Measurements from ENCODE around the gene C4orf50. TPM values are rescaled to one million over a fixed set of nuclear protein-coding genes. Genes with fewer than 3 reads are reported as not detected.

Gene C4orf50
- total RNA-seq, 1 experiment from 2014 or later: 0.12 TPM

DNA sequence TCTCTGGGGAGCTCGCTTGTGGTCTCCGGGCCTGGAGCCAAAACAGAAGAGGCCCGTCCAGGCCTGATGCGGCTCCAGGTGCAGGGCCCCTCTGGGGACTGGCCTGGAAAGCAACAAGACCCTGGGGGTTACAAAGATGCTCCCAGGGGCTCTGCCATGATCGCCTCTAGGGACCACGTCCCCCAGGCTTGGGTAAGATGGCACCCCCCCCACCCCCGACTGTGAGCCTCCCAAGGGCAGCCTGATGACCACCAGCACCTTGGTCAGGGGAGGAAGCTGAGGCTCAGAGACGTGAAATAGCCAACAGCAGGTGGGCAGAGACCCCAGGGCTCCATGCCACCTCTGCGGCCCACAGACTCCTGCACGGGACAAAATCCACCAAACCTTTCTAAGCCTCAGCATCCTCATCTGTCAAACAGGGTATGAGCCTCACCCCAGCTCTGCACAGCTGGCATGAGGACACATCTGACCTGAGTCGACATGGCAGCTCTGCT lies 25.4 kb downstream of the C4orf50 start:
- no peak for DNase-seq (ENCODE audit: low spot score)

DNA sequence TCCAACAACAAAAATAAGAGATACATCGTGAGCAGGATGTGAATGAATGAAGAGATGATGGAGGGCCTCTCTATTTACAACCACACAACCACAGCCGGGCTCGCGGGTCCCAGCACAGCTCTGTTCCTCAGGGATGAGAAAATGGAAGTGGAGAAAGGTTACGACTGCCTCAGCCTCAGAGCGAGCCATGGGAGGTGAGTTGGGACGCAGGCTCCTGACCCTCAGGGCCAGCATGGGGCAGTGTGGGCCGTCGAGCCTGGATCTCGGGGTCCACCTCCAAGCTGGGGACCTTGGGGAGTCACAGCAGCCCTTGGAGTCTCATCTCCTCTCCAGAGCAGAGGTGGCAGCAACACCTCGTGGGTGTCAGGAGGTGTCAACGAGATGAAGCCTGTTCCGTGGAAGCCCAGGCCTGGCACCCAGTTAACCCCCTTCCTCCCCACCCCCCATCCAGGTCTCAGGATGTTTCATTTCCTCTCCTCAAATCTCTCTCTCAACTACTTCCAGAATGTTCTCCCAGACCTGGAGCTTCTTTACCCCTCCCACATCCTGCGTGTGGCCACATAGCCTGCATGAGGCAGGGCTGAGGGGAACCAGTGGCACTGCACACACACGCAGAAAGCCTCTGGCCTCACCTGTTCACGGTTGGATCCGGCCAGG lies 25.9 kb downstream of the C4orf50 start:
- no peak for DNase-seq (ENCODE audit: low spot score)

DNA sequence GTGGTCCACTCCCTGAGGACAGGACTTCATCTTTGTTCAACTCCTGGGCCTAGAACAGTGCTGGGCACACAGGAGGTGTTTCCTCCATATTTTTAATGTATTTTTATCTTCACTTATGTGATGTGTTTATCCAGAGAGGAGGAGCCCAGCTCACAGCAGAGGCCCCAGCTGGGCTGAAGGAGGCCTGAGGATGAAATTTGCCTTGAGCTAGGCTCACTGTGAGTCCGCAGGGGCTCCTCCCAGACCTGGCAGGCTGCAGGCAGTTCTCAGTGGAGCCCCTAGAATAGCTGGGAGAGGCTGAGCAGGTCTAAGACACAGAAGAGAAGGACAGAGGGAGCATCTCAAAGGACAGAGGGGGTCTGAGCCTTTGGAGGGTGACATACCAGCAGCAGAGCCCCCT lies 26.8 kb downstream of the C4orf50 start:
- no peak for DNase-seq (ENCODE audit: low spot score)

DNA sequence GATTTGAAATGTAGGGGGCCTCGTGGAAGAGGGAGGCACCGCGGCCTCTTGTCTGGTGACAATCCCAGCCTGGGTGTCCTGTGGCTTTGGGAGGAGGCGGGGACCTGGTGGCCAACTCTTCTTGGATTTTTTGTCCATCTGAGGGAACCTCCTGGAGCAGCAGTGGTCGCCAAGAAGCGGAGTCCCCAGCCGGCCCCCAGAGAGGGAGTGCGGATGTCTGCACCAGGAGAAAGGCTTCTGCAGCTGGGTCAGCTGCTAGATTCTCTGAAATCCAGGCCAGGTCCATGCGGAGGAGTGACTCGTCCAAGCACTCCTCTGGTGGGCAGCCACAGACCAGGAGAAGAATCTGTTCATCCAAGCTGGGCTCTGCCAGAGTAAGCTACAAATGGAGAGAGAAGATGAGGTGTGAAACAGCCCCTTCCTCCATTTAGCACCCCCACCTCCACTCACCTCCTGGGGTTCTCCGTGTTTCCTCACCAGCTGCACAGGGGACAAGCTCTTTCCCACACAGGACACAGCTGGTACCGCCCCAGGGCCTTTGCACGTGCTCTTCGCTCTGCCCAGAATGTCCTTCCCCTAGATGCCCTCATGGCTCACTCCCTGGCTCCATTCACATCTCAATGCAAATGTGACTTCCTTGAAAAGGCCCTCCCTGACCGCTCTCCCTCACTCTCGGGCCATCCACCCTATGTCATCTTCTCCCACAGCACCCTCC lies 27.6 kb downstream of the C4orf50 start:
- no peak for DNase-seq (ENCODE audit: low spot score)

DNA sequence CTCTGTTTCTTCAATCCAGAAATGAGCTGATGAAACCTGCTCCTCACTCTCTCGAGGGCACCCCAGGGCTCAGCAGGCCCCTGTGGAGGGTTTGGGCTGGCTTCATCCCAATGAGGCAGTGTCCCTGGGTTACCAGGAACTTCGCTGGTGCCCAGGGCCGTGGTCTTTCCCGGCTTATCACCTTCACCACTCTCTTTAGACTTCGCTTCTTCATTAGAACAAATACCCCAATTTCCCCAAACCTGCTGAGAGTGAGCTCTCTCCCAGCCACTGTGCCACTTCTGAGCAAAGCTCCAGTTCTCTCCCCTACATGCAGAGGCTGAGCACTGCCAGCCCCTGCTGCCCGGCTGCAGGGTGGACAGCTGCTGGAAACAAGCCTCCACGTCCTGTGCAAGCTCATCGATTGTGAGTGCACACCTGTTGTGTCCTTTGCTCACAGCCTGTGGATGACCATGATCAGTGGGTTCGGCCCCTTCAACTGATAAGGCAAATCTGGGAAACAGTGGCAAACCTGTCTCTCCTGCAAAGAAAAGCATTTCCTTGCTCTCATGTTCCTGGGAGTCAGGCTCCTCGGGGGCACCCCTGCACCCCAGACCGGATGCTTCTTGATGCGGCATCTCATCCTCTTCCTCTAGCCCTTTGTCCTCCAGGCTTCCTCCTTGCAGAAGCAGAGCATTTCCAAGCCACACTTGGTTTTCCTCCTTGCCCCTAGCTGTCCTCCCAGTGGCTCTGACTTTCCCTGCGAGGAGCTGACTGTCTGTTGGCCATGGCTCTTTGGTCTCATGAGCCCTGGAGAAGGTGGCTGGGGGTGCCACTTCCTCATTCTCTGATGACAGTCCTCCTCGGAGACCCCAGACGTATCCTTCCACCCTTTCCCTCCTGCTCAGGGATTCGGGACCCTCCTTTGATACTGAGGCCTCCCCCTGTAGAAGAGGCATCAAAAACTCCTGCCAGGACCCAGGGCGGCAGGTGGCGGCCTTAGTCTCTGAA lies 28.7 kb downstream of the C4orf50 start:
- no peak for DNase-seq (ENCODE audit: low spot score)

GRCh38 chr4:5988086-5988845 lies 30.0 kb downstream of the C4orf50 start:
- peak; percentile 61 for DNase-seq (ENCODE audit: low spot score)

DNA sequence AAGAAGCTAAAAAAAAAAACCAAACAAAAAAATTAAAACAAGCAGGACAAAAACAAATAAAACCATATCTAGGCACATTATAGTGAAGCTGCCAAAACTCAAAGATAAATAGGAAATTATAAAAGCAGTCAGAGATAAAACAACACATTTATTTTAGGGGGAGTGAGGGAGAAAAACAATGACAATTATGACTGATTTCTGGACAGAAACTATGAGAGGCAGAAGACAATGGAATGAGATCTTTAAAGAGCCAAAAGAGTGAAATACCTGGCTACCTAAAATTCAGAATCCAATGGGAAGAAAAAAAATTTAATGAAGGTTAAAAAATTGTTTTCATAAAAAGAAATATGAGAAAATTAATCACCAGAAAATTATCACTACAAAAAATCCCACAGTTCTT lies 33.4 kb downstream of the C4orf50 start:
- no peak for DNase-seq (ENCODE audit: low spot score)

DNA sequence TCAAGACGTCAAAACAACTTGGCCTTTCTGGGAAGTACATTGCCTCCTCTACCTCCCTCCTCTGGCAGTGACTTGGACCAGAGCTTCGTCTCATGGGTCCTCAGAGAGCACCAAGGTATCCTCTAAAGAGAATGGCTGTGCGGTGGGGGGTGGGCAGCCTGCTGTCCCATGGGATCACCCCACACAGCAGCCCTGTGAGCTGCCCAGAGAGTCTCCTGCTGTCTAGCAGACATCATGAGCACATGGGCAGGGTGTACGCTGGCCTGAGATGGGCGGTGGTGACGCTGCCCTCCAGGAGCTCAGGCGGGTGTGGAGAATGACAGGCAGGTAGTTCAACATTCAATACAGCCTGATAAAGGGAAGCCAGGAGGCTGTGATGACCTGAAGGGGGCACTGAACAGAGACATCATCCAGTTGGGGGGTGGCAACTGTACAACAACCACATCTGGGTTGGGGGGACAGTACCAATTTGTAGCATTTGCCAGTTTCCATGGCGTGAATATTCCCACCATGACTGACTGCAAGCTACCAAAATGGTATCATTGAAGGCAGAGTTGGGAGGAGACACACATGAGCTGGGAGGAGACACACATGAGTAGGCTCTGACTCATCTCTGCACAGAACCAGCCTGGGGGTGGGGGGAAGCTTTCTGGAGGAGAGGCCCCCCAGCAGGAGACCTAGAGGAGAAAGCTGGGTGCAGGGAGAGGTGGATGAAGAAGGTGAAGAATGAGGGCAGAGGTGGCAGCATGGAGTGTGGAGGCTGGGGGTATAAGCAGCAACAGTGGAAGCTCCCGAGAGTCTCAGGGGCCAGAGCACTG lies 35.9 kb downstream of the C4orf50 start:
- DNase-seq (ENCODE audit: low spot score): peak; percentile 28

- no peak for DNase-seq (ENCODE audit: low spot score)
Observed at GRCh38 chr4:5980436-5981155, 37.6 kb downstream of the C4orf50 start.

DNA sequence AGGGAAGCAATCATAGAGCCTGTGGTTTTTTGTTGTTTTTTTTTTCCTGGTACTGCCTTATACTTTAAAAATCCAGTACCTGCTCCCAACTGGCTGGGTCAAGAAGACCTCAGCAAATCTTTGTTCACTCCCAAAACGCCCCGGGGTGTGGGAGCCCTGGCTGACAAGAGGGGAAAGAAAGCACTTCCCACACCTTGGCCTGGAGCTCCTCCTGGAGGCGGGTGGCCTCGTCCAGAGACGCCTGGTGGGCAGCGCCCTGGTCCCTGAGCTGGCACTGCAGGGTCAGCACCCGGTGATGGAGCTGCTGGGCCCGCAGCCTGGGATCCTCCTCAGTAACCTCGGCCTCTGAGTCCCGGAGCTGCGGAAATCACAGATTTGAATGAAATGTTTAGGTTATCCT lies 38.2 kb downstream of the C4orf50 start:
- peak; percentile 55 for DNase-seq (ENCODE audit: low spot score)

DNA sequence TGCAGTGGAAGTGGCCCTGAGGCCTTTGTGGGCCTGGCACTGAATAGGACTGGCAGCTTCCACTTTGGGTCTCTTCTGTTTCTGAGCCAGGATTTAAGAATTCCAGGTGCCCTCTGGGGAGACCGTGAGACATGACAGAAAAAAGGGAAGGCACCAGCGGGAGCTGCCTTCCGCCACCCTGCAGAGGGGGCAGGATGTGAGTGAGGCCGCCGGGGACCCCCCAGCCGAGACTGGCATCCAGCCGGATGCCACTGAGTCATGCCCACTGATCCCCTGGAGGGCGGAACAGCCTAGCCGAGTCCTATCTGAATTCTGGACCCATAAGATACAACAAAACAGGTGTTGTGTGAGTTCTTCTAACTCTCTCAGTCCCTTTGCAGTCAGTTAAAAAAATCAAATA lies 41.3 kb downstream of the C4orf50 start:
- no peak for DNase-seq (ENCODE audit: low spot score)

DNA sequence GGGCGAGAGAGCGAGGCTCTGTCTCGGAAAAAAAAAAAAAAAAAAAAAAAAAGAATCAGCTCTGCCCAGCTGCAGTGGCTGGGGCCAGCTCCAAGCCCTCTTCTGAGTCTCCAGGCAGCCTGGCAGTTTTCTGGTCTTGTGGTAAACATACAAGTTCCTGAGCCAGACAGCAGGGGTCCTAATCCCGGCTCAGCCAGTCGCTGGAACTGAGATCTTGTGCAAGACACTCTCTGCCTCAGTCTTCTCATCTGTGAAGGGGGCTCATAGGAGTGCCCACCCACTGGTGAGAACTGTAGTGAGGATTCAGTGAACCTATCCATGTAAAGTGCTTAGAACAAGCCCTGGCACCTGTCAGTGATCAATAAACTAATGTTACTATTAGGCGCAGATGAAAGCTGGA lies 41.8 kb downstream of the C4orf50 start:
- DNase-seq (ENCODE audit: low spot score): no peak

- no peak for DNase-seq (ENCODE audit: low spot score)
Observed at GRCh38 chr4:5974321-5974720, 43.9 kb downstream of the C4orf50 start.

- no peak for DNase-seq (ENCODE audit: low spot score)
Observed at GRCh38 chr4:5973486-5974220, 44.6 kb downstream of the C4orf50 start.

DNA sequence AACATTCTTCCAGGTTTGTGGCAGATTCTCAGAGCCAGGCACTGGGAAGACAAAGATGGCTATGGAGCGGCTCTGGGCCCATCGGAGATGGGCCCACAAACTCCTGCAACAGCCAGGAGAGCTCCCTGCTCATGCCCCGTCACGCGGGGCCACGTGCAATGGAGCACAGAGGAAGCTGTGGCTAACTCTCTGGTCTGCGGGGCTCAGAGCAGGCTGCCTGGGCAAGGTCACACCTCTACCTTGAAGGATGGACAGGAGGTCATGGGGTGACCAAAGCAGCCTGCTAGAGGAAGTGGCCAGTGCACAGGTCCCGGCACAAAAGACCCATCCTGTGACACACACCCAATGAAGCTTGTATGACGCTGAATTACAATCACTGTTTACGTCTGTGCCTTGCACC lies 45.2 kb downstream of the C4orf50 start:
- no peak for DNase-seq (ENCODE audit: low spot score)

GRCh38 chr4:5972571-5972970 lies 45.7 kb downstream of the C4orf50 start:
- no peak for DNase-seq (ENCODE audit: low spot score)

GRCh38 chr4:5971078-5971450 lies 47.2 kb downstream of the C4orf50 start:
- peak; percentile 31 for DNase-seq (ENCODE audit: low spot score)

DNA sequence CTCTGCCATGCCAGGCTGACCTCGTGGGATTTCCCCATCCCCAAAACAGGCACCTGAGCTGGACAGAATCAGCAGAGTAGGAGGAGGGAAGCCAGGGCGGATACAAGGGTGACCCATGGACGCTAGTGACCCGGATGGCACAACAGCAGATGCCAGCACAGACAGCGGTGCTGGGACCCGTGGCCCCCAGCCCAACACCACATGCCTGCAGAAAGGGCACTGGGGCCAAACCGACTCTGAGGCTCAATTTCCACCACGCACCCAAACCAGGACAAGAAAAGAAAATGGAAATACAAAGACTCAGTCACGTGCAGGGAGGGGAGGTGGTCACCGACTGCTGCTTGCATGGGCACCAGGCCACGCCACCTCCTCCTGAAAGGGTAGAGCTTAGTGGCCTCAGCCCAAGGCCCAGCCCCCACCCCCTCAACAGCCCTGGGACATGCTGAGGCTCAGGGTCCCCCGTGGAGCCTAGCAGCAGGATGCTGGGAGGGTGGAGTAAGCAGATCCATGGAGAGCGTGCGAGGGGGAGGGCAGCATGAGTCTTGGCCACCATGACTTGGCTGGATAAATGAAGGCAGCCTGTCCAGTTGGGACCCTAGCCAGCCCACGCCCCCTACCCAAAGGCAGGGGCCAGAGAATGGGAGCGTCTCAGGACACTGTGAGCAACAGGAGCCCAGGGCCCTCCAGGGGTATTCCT lies 47.7 kb downstream of the C4orf50 start:
- no peak for DNase-seq (ENCODE audit: low spot score)

GRCh38 chr4:5969777-5970176 lies 48.5 kb downstream of the C4orf50 start:
- no peak for DNase-seq (ENCODE audit: low spot score)
